ENCODE results near the gene CAST. TPM values are rescaled to one million over a fixed set of nuclear protein-coding genes. Genes with fewer than 3 reads are reported as not detected.

CAST gene
- total RNA-seq, 1 donor from 2014 or later, result 182 TPM

DNA sequence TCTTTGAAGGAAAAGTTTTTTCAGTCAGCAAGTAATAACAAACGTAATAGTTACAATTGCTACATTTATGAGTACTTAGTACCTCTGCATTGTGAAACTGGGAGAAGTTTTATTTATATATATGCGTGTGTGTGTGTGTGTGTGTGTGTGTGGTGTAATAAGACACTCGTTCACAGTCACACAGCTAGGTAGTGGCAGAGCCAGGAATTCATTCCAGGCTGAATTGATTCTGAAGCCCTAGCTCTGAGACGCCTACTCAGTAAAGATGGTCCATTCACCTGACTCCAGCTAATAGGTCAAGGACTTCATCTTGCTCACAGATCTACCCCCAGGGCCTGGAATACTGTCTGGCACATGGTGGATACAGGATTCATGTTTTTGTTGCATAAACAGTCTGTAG, 13.6 kb upstream of the CAST start:
- DNase-seq (ENCODE audit: low read depth), result no peak
- no peaks in the 10 kb centered on the region for H3K27me3 ChIP-seq (ENCODE audit: control insufficient read depth, insufficient read depth, low read length)
- H3K36me3 ChIP-seq (ENCODE audit: control insufficient read depth, insufficient read depth, low read length), result no peaks in the 10 kb centered on the region
- no peak for FAIRE-seq
- H3K4me3 ChIP-seq (ENCODE audit: low read depth, low read length), result no peak overlapping the region
- no peak for TF ChIP-seq CTCF (IDR thresholded peaks at IDR 0.05; ENCODE audit: insufficient read depth, low read length, severe bottlenecking)

GRCh38 chr5:96649251-96649662, 12.9 kb upstream of the CAST start:
- Histone ChIP-seq H3K4me3 (ENCODE audit: low read depth, low read length) (no peak overlapping the region), H3K27me3 (ENCODE audit: control insufficient read depth, insufficient read depth, low read length) (no peaks in the 10 kb centered on the region), H3K36me3 (ENCODE audit: control insufficient read depth, insufficient read depth, low read length) (no peaks in the 10 kb centered on the region)
- FAIRE-seq (no peak), DNase-seq (ENCODE audit: low read depth) (no peak)
- TF ChIP-seq CTCF (IDR thresholded peaks at IDR 0.05; ENCODE audit: insufficient read depth, low read length, severe bottlenecking), result no peak

GRCh38 chr5:96649681-96650540, 12.3 kb upstream of the CAST start:
- Histone ChIP-seq H3K36me3 (ENCODE audit: control insufficient read depth, insufficient read depth, low read length) (no peaks in the 10 kb centered on the region), H3K27me3 (ENCODE audit: control insufficient read depth, insufficient read depth, low read length) (no peaks in the 10 kb centered on the region), H3K4me3 (ENCODE audit: low read depth, low read length) (no peak overlapping the region)
- FAIRE-seq (no peak), DNase-seq (ENCODE audit: low read depth) (no peak)
- TF ChIP-seq CTCF (IDR thresholded peaks at IDR 0.05; ENCODE audit: insufficient read depth, low read length, severe bottlenecking), result no peak

DNA sequence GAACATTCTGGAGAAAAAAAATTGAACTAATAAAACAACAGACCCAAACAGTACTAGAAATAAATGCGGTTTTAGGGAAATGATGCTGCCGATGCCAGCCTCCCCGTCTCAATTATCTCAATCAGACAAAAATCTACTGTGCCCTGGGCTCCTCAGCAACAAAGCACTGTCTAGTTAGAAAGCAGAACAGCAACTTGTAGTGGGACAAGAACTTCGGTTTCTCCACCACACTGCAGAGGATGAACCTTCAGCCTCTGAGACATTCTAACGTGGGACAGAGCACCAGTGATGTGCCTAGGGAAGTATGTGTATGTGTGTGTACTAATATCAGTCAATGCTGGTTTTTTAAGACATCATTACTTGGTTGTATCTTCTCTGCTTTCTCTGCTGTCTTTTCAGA, 11.1 kb upstream of the CAST start:
- TF ChIP-seq CTCF (IDR thresholded peaks at IDR 0.05; ENCODE audit: insufficient read depth, low read length, severe bottlenecking), result no peak
- Histone ChIP-seq H3K36me3 (ENCODE audit: control insufficient read depth, insufficient read depth, low read length) (no peaks in the 10 kb centered on the region), H3K4me3 (ENCODE audit: low read depth, low read length) (no peak overlapping the region), H3K27me3 (ENCODE audit: control insufficient read depth, insufficient read depth, low read length) (no peaks in the 10 kb centered on the region)
- no peak for DNase-seq (ENCODE audit: low read depth)
- FAIRE-seq, result no peak

DNA sequence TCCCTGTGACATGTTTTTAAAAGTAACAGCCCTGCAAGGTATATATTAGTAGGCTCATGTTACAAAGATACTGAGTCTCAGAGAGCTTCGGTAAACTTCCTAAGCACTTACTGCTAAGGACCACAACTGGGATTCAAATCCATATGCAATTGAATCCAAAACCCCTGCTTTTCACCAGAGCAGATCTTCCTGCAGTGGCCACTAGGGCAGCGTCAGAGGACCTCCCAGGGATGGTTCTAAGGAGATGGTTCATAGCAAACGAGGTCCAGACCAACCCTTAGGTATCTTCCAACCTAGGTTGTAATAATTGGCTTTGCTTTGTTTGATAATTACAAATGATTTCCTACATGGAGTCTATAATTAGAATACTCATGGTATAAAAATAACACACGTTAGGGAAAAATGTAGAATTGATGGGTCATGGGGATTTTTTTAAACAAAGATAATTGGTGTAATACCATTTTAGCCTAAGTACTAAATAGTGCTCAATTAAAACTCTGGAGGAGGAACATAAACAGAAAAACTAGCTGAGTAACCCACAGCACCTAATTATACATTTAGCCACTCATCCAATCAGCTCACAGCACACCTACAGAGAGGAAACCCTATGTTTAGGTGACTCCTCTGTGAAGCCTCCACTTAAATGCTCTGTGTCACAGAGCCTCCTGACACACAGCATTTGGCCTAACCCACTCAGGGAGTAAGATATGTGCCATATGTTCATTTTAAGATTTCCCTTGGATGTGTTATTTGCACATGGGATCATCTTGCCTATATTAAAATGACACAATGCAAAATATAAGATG, 10.0 kb upstream of the CAST start:
- TF ChIP-seq CTCF (IDR thresholded peaks at IDR 0.05; ENCODE audit: insufficient read depth, low read length, severe bottlenecking), result peak; percentile 43
- FAIRE-seq (no peak), DNase-seq (ENCODE audit: low read depth) (no peak)
- Histone ChIP-seq H3K27me3 (ENCODE audit: control insufficient read depth, insufficient read depth, low read length) (no peaks in the 10 kb centered on the region), H3K36me3 (ENCODE audit: control insufficient read depth, insufficient read depth, low read length) (no peaks in the 10 kb centered on the region), H3K4me3 (ENCODE audit: low read depth, low read length) (no peak overlapping the region)

Data from bronchial epithelial cell (primary cell).